Smooth muscle cell (in vitro differentiated cells): ENCODE results near the gene DEFB112. TPM values are rescaled to one million over a fixed set of nuclear protein-coding genes. Genes with fewer than 3 reads are reported as not detected.

Experiments used
- DNase-seq: peaks from one replicate; lab custom pipeline; 2025; ENCODE audit not compliant: unreplicated experiment; lab: John Stamatoyannopoulos, UW
- H2AFZ ChIP-seq: fragments of 200-600 bp; sonication (generic); 2 replicates; pipeline ENCODE4 v1.6.0; 2016; ENCODE audit warnings: antibody characterized with exemption, low read depth, mild to moderate bottlenecking
- H3F3A ChIP-seq: fragments of 200-600 bp; sonication (generic); 2 replicates; pipeline ENCODE4 v1.6.0; 2017; ENCODE audit warnings: antibody characterized with exemption, low read depth
- H3K27ac ChIP-seq: fragments of 200-600 bp; sonication (generic); 2 replicates; pipeline ENCODE4 v1.5.1; 2016; ENCODE audit warnings: low read depth, mild to moderate bottlenecking
- H3K27me3 ChIP-seq: fragments of 200-600 bp; sonication (generic); 2 replicates; pipeline ENCODE4 v1.6.1; 2016; ENCODE audit warnings: low read depth, mild to moderate bottlenecking
- H3K36me3 ChIP-seq: fragments of 200-600 bp; sonication (generic); 2 replicates; pipeline ENCODE4 v1.5.1; 2016; ENCODE audit warnings: low read depth
- H3K4me1 ChIP-seq: fragments of 200-600 bp; sonication (generic); 2 replicates; pipeline ENCODE4 v1.5.1; 2016; ENCODE audit warnings: low read depth
- H3K4me2 ChIP-seq: fragments of 200-600 bp; sonication (generic); 2 replicates; pipeline ENCODE4 v1.6.0; 2016; ENCODE audit warnings: mild to moderate bottlenecking
- H3K4me3 ChIP-seq: fragments of 200-600 bp; sonication (generic); 2 replicates; pipeline ENCODE4 v1.5.1; 2016; ENCODE audit warnings: mild to moderate bottlenecking
- H3K79me2 ChIP-seq: fragments of 200-600 bp; sonication (generic); 2 replicates; pipeline ENCODE4 v1.6.0; 2016; ENCODE audit warnings: low read depth, mild to moderate bottlenecking
- H3K9ac ChIP-seq: fragments of 200-600 bp; sonication (generic); 2 replicates; pipeline ENCODE4 v1.6.0; 2016; ENCODE audit warnings: low read depth
- H3K9me3 ChIP-seq: fragments of 200-600 bp; sonication (generic); replicated peaks from 2 replicates; pipeline ENCODE4 v1.5.1; 2016; ENCODE audit warnings: low read depth
- H4K20me1 ChIP-seq: fragments of 200-600 bp; sonication (generic); 2 replicates; pipeline ENCODE4 v1.6.0; 2016; ENCODE audit warnings: low read depth
- CTCF ChIP-seq: fragments of 200-600 bp; sonication (generic); IDR thresholded peaks from 2 replicates; pipeline ENCODE4 v1.5.1; 2017; ENCODE audit warnings: borderline replicate concordance, mild to moderate bottlenecking, antibody characterized with exemption; ENCODE audit not compliant: insufficient read depth, poor library complexity, severe bottlenecking
- WGBS: methylation state at CpG from one replicate; pipeline ENCODE4 v1.1.7; 2016; ENCODE audit warnings: low lambda C conversion rate; 5-methylcytosine and 5-hydroxymethylcytosine counted together
- polyA plus RNA-seq: library from polyadenylated mRNA; unstranded; fragments of >200 nt; fragmentation: Nextera tagmentation; extraction: Ambion mirVana; gene quantifications from 2 replicates; pipeline ENCODE4 v1.2.1, GENCODE V29; 2016
- total RNA-seq: library from RNA; depleted of rRNA; stranded (reverse); fragments of >200 nt; gene quantifications from 2 replicates; pipeline ENCODE4 v1.2.3, GENCODE V29; 2014

Gene DEFB112
- total and polyA plus RNA-seq, 2 experiments from 2014 or later, result not detected

DNA sequence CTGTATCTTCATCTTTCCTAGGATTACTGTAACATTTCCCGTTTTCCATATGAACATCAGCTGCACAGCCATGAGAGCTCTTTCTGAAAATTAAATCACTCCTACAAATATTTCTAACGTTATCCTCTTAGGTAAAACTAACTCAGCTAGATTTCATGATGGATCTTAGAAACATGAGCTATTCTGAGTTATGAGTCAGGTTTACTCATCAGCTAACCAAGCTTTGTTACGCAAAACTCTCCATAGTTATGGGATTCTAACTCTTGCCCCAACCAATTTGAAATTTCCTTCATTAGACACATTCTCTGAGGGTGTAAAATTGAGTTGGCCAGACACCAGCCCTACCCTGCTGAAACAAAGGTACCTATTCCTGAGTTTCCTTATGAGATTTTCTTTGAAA lies 41.9 kb downstream of the DEFB112 start:
- H3K27me3 ChIP-seq, result no peaks in the 10 kb centered on the region
- TF ChIP-seq CTCF, result no peak
- no peak overlapping the region for H3K4me2 ChIP-seq
- no peak overlapping the region for H3K27ac ChIP-seq
- no peaks in the 10 kb centered on the region for H3K36me3 ChIP-seq
- no peak overlapping the region for H2AFZ ChIP-seq
- H4K20me1 ChIP-seq, result no peaks in the 10 kb centered on the region
- no peak overlapping the region for H3K9ac ChIP-seq
- H3K79me2 ChIP-seq, result no peaks in the 10 kb centered on the region
- no peaks in the 10 kb centered on the region for H3F3A ChIP-seq
- no peaks in the 10 kb centered on the region for H3K9me3 ChIP-seq
- DNase-seq, result no peak
- 66% methylated on average over 3 of the region's 3 CpGs for WGBS
- no peak overlapping the region for H3K4me3 ChIP-seq
- no peaks in the 10 kb centered on the region for H3K4me1 ChIP-seq

- 87% methylated on average over 3 of the region's 3 CpGs for WGBS
- H3K4me2 ChIP-seq, result no peak overlapping the region
- no peaks in the 10 kb centered on the region for H3K4me1 ChIP-seq
- no peak overlapping the region for H3K27ac ChIP-seq
- H3K79me2 ChIP-seq, result no peaks in the 10 kb centered on the region
- no peaks in the 10 kb centered on the region for H4K20me1 ChIP-seq
- TF ChIP-seq CTCF, result no peak
- H2AFZ ChIP-seq, result no peak overlapping the region
- no peaks in the 10 kb centered on the region for H3K27me3 ChIP-seq
- no peak overlapping the region for H3K4me3 ChIP-seq
- no peaks in the 10 kb centered on the region for H3K9me3 ChIP-seq
- H3K9ac ChIP-seq, result no peak overlapping the region
- DNase-seq, result no peak
- no peaks in the 10 kb centered on the region for H3F3A ChIP-seq
- no peaks in the 10 kb centered on the region for H3K36me3 ChIP-seq
These were observed 46.6 kb downstream of the DEFB112 start for GRCh38 chr6:50003139-50003538.

DNA sequence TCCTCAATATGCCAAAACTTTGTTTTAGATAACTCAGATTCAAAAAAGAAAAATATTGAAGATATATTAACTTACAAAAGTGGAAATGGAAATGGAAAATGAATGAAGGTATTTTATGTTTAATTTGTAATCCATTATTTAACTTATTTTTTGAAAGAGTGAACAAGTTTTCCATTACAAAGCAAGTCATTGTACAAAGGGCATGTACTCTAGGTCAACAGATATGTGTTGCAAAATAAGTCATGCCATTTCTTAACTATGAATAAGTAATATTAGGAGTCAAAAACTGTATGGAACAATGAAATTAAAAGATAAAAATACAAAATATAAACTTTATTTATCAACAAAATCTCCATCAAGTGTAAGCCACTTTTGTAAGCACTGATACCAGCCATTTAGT lies 54.5 kb downstream of the DEFB112 start:
- Histone ChIP-seq H3K27ac (no peak overlapping the region), H3K79me2 (no peaks in the 10 kb centered on the region), H2AFZ (no peak overlapping the region), H3K36me3 (no peaks in the 10 kb centered on the region), H3K9me3 (no peaks in the 10 kb centered on the region), H3K4me3 (no peak overlapping the region), H3K9ac (no peak overlapping the region), H4K20me1 (no peaks in the 10 kb centered on the region), H3K4me1 (no peaks in the 10 kb centered on the region), H3F3A (no peaks in the 10 kb centered on the region), H3K4me2 (no peak overlapping the region), H3K27me3 (no peaks in the 10 kb centered on the region)
- no peak for TF ChIP-seq CTCF
- no peak for DNase-seq

Other genes with a start within 250 kb of the DEFB112 start
- not detected in 2 replicates for gene CRISP1, start 183.4 kb downstream of the DEFB112 start, total RNA-seq
- not detected in 2 replicates for gene CRISP1, start 183.4 kb downstream of the DEFB112 start, polyA plus RNA-seq
- gene DEFB114, start 85.8 kb downstream of the DEFB112 start, total RNA-seq, result not detected in 2 replicates
- gene DEFB114, start 85.8 kb downstream of the DEFB112 start, polyA plus RNA-seq, result not detected in 2 replicates
- not detected in 2 replicates for gene DEFB113, start 80.3 kb downstream of the DEFB112 start, total RNA-seq
- gene DEFB113, start 80.3 kb downstream of the DEFB112 start, polyA plus RNA-seq, result not detected in 2 replicates
- gene DEFB110, start 27.9 kb downstream of the DEFB112 start, total RNA-seq, result not detected in 2 replicates
- gene DEFB110, start 27.9 kb downstream of the DEFB112 start, polyA plus RNA-seq, result not detected in 2 replicates